HUES6 (cell line): ENCODE data around the gene CD248.
A peak's percentile ranks its signal among the peaks of the same experiment; 100 is the strongest.

Source experiments
- H3K27ac ChIP-seq: 2 replicates; pipeline ENCODE4 v1.7.0; 2013; ENCODE audit warnings: low read depth, mild to moderate bottlenecking, low read length, inconsistent platforms
- H3K27me3 ChIP-seq: 2 replicates; pipeline ENCODE4 v1.6.1; 2013; ENCODE audit warnings: low read length; ENCODE audit not compliant: control insufficient read depth, insufficient read depth
- H3K36me3 ChIP-seq: 2 replicates; pipeline ENCODE4 v1.6.1; 2013; ENCODE audit warnings: low read length; ENCODE audit not compliant: control insufficient read depth, insufficient read depth
- H3K4me1 ChIP-seq: 2 replicates; pipeline ENCODE4 v1.6.1; 2013; ENCODE audit warnings: low read length; ENCODE audit not compliant: control insufficient read depth, insufficient read depth
- H3K4me3 ChIP-seq: 2 replicates; pipeline ENCODE4 v1.5.1; 2013; ENCODE audit warnings: low read depth, low read length
- H3K9ac ChIP-seq: one replicate; pipeline ENCODE4 v1.6.1; 2013; ENCODE audit warnings: mild to moderate bottlenecking, low read length
- H3K9me3 ChIP-seq: 2 replicates; pipeline ENCODE4 v1.6.1; 2013; ENCODE audit warnings: low read depth, low read length; ENCODE audit not compliant: control insufficient read depth, insufficient read depth

CD248 gene

GRCh38 chr11:66289548-66290329, 27.1 kb downstream of the CD248 start:
- H3K9ac ChIP-seq = peak overlapping the region; percentile 41
- H3K36me3 ChIP-seq = peaks cover 15% of the 10 kb centered on the region
- H3K27ac ChIP-seq = no peak overlapping the region
- peaks cover 49% of the 10 kb centered on the region for H3K27me3 ChIP-seq
- H3K4me1 ChIP-seq = peaks cover 13% of the 10 kb centered on the region
- H3K9me3 ChIP-seq = no peaks in the 10 kb centered on the region
- H3K4me3 ChIP-seq = peak overlapping the region; percentile 77

GRCh38 chr11:66288671-66289547, 27.9 kb downstream of the CD248 start, which contains the start of gene YIF1A:
Gene YIF1A (minus strand): TSS chr11:66289143. CDS start chr11:66288985, 158 bp downstream.
- Histone ChIP-seq H3K36me3 (peaks cover 22% of the 10 kb centered on the region), H3K4me3 (peak within 1 kb of the TSS; percentile 77), H3K9me3 (no peaks in the 10 kb centered on the region), H3K27me3 (peaks cover 43% of the 10 kb centered on the region), H3K4me1 (peaks cover 13% of the 10 kb centered on the region), H3K9ac (peak within 1 kb of the TSS; percentile 76), H3K27ac (peak within 1 kb of the TSS; percentile 46; the same call in 1 of the 2 replicates)

- H3K4me3 ChIP-seq = peak overlapping the region; percentile 77
These were observed 28.8 kb downstream of the CD248 start for GRCh38 chr11:66287889-66288670.

GRCh38 chr11:66287211-66287888, 29.5 kb downstream of the CD248 start:
- H3K9ac ChIP-seq = no peak overlapping the region
- no peak overlapping the region for H3K27ac ChIP-seq

More at GRCh38 chr11:66287889-66288670, 28.8 kb downstream of the CD248 start:
- Histone ChIP-seq H3K27ac (no peak overlapping the region; the same call in 1 of the 2 replicates), H3K9me3 (no peaks in the 10 kb centered on the region), H3K27me3 (peaks cover 35% of the 10 kb centered on the region), H3K4me1 (peaks cover 13% of the 10 kb centered on the region), H3K9ac (peak overlapping the region; percentile 76), H3K36me3 (peaks cover 22% of the 10 kb centered on the region)

GRCh38 chr11:66286699-66287098, 30.1 kb downstream of the CD248 start:
- Histone ChIP-seq H3K36me3 (peaks cover 22% of the 10 kb centered on the region), H3K9ac (no peak overlapping the region), H3K9me3 (no peaks in the 10 kb centered on the region), H3K4me1 (peaks cover 21% of the 10 kb centered on the region), H3K27ac (no peak overlapping the region), H3K4me3 (no peak overlapping the region), H3K27me3 (peaks cover 21% of the 10 kb centered on the region)

More at GRCh38 chr11:66287211-66287888, 29.5 kb downstream of the CD248 start:
- Histone ChIP-seq H3K27me3 (peaks cover 28% of the 10 kb centered on the region), H3K9me3 (no peaks in the 10 kb centered on the region), H3K36me3 (peaks cover 22% of the 10 kb centered on the region), H3K4me1 (peaks cover 17% of the 10 kb centered on the region), H3K4me3 (peak overlapping the region; percentile 77; the same call in 1 of the 2 replicates)

- Histone ChIP-seq H3K27me3 (peaks cover 10% of the 10 kb centered on the region), H3K36me3 (peaks cover 22% of the 10 kb centered on the region), H3K4me3 (no peak overlapping the region), H3K27ac (no peak overlapping the region), H3K9ac (no peak overlapping the region), H3K4me1 (peaks cover 26% of the 10 kb centered on the region), H3K9me3 (no peaks in the 10 kb centered on the region)
These were observed 31.4 kb downstream of the CD248 start for GRCh38 chr11:66285250-66285947.

- no peak overlapping the region for H3K9ac ChIP-seq
- no peak overlapping the region for H3K27ac ChIP-seq
- H3K4me3 ChIP-seq = no peak overlapping the region
- H3K27me3 ChIP-seq = peaks cover 10% of the 10 kb centered on the region
- peaks cover 24% of the 10 kb centered on the region for H3K4me1 ChIP-seq
- H3K9me3 ChIP-seq = no peaks in the 10 kb centered on the region
- H3K36me3 ChIP-seq = peaks cover 22% of the 10 kb centered on the region
These were observed 32.2 kb downstream of the CD248 start for GRCh38 chr11:66284526-66285078.

- peaks cover 17% of the 10 kb centered on the region for H3K27me3 ChIP-seq
- no peak overlapping the region for H3K4me3 ChIP-seq
- peaks cover 22% of the 10 kb centered on the region for H3K36me3 ChIP-seq
- H3K9me3 ChIP-seq = no peaks in the 10 kb centered on the region
- no peak overlapping the region for H3K9ac ChIP-seq
- H3K4me1 ChIP-seq = peaks cover 27% of the 10 kb centered on the region
- no peak overlapping the region for H3K27ac ChIP-seq
These were observed 33.3 kb downstream of the CD248 start for GRCh38 chr11:66283461-66284105.
